Spleen (tissue), 7 donors: ENCODE measurements around the gene CENPO.

ENCODE experiments used
- POLR2A ChIP-seq, 3 donors: fragments of 450-650 bp; IDR thresholded peaks; one replicate each; pipeline ENCODE4 v1.5.1; 2017; ENCODE audit warnings: antibody characterized with exemption in 3 of 3, mild to moderate bottlenecking in 1 of 3
- TF ChIP-seq, protein P1 (sequence below), 11 experiments: fragments of 200-600 bp in 7 of 11; fragments of 450-650 bp in 4 of 11; sonication (generic) in 4 of 11; IDR thresholded peaks in 8 of 11; conservative IDR thresholded peaks in 3 of 11; 1 replicate in 7 of 11; 2 replicates in 4 of 11; pipeline versions ENCODE4 v1.4.0 to v1.8.0; 2016 to 2021; ENCODE audit warnings: antibody characterized with exemption in 11 of 11, inconsistent platforms in 4 of 11, mild to moderate bottlenecking in 1 of 11
- donor health status: DM: no; HTN: no; CAD: no; lungs with moderate emphysema.
- donor health status: DM: no; HTN: no; CAD: no.
- donor health status: DM: no; HTN: no; CAD: no.

GRCh38 chr2:24837996-24838513, 44.8 kb downstream of the CENPO start:
- TF ChIP-seq, protein P1, sequence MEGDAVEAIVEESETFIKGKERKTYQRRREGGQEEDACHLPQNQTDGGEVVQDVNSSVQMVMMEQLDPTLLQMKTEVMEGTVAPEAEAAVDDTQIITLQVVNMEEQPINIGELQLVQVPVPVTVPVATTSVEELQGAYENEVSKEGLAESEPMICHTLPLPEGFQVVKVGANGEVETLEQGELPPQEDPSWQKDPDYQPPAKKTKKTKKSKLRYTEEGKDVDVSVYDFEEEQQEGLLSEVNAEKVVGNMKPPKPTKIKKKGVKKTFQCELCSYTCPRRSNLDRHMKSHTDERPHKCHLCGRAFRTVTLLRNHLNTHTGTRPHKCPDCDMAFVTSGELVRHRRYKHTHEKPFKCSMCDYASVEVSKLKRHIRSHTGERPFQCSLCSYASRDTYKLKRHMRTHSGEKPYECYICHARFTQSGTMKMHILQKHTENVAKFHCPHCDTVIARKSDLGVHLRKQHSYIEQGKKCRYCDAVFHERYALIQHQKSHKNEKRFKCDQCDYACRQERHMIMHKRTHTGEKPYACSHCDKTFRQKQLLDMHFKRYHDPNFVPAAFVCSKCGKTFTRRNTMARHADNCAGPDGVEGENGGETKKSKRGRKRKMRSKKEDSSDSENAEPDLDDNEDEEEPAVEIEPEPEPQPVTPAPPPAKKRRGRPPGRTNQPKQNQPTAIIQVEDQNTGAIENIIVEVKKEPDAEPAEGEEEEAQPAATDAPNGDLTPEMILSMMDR (IDR thresholded peaks at IDR 0.05 in 8 of 11, conservative IDR thresholded peaks at IDR 0.05 in 3 of 11) = no peak
- TF ChIP-seq POLR2A (IDR thresholded peaks at IDR 0.05) = no peak
